SK-N-SH treated with all-trans-retinoic acid at 6 μM for 48 hours (cell line): Measurements from ENCODE around the gene SELENOF.

Source experiments
- ARNTL ChIP-seq: fragments of 450-650 bp; formaldehyde crosslinking; IDR thresholded peaks from 2 replicates; pipeline ENCODE4 v1.5.0; 2020; ENCODE audit warnings: low read depth, mild to moderate bottlenecking, moderate library complexity, borderline replicate concordance
- BACH2 ChIP-seq: fragments of 250-450 bp; sonication (Bioruptor Pico); IDR thresholded peaks from 2 replicates; pipeline ENCODE4 v1.9.0; 2021; ENCODE audit warnings: mild to moderate bottlenecking, borderline replicate concordance
- CSDC2 ChIP-seq: fragments of 250-450 bp; sonication (Bioruptor Pico); IDR thresholded peaks from 2 replicates; pipeline ENCODE4 v1.5.0; 2020; ENCODE audit warnings: mild to moderate bottlenecking, moderate library complexity
- GLIS3 ChIP-seq: fragments of 250-450 bp; sonication (Bioruptor Pico); IDR thresholded peaks from 2 replicates; pipeline ENCODE4 v1.5.0; 2020; ENCODE audit warnings: mild to moderate bottlenecking, moderate library complexity
- ISL1 ChIP-seq: fragments of 250-450 bp; sonication (Bioruptor Pico); IDR thresholded peaks from 2 replicates; pipeline ENCODE4 v2.1.2; 2022; ENCODE audit warnings: mild to moderate bottlenecking, moderate library complexity
- OSR1 ChIP-seq: fragments of 250-450 bp; sonication (Bioruptor Pico); IDR thresholded peaks from 2 replicates; pipeline ENCODE4 v1.8.0; 2022; ENCODE audit warnings: moderate library complexity, mild to moderate bottlenecking, inconsistent platforms
- RARB ChIP-seq: fragments of 250-450 bp; sonication (Bioruptor Pico); IDR thresholded peaks from 2 replicates; pipeline ENCODE4 v1.8.0; 2021; ENCODE audit warnings: mild to moderate bottlenecking, moderate library complexity
- ZNF70 ChIP-seq: fragments of 450-650 bp; formaldehyde crosslinking; IDR thresholded peaks from 2 replicates; pipeline ENCODE4 v1.5.0; 2020; ENCODE audit warnings: mild to moderate bottlenecking, moderate library complexity
- ZNF8 ChIP-seq: fragments of 450-650 bp; formaldehyde crosslinking; IDR thresholded peaks from 2 replicates; pipeline ENCODE4 v1.5.0; 2020; ENCODE audit warnings: mild to moderate bottlenecking, moderate library complexity
- TF ChIP-seq, protein P1 (sequence below): fragments of 250-450 bp; sonication (Bioruptor Pico); IDR thresholded peaks from 2 replicates; pipeline ENCODE4 v1.8.0; 2020; ENCODE audit warnings: mild to moderate bottlenecking, moderate library complexity, borderline replicate concordance

- no peak for TF ChIP-seq ISL1 (CRISPR knock-in tag)
- no peak for TF ChIP-seq GLIS3 (CRISPR knock-in tag)
- TF ChIP-seq BACH2 (CRISPR knock-in tag) = no peak
- TF ChIP-seq, protein P1, sequence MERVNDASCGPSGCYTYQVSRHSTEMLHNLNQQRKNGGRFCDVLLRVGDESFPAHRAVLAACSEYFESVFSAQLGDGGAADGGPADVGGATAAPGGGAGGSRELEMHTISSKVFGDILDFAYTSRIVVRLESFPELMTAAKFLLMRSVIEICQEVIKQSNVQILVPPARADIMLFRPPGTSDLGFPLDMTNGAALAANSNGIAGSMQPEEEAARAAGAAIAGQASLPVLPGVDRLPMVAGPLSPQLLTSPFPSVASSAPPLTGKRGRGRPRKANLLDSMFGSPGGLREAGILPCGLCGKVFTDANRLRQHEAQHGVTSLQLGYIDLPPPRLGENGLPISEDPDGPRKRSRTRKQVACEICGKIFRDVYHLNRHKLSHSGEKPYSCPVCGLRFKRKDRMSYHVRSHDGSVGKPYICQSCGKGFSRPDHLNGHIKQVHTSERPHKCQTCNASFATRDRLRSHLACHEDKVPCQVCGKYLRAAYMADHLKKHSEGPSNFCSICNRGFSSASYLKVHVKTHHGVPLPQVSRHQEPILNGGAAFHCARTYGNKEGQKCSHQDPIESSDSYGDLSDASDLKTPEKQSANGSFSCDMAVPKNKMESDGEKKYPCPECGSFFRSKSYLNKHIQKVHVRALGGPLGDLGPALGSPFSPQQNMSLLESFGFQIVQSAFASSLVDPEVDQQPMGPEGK = no peak
- no peak for TF ChIP-seq ARNTL (CRISPR knock-in tag)
- TF ChIP-seq RARB (CRISPR knock-in tag) = no peak
- no peak for TF ChIP-seq OSR1
- no peak for TF ChIP-seq ZNF8 (CRISPR knock-in tag)
- TF ChIP-seq CSDC2 (CRISPR knock-in tag) = no peak
- no peak for TF ChIP-seq ZNF70 (CRISPR knock-in tag)
Observed at GRCh38 chr1:86852782-86853408, 61.0 kb downstream of the SELENOF start.
